Stimulated activated naive CD8-positive, alpha-beta T cell treated with anti-CD3 and anti-CD28 coated beads, Interleukin-15, Interleukin-2, amounts not matched to agents 100 ng/mL and 50 ng/mL, for 24 hours (primary cell): ENCODE results near the gene CFAP54.

Source experiments
- H3K27ac Mint-ChIP-seq: one replicate; pipeline ENCODE4 v1.8.0; 2021; ENCODE audit warnings: mild to moderate bottlenecking, mixed read lengths
- H3K27me3 Mint-ChIP-seq: one replicate; pipeline ENCODE4 v1.8.0; 2021; ENCODE audit warnings: mixed read lengths
- H3K36me3 Mint-ChIP-seq: one replicate; pipeline ENCODE4 v1.8.0; 2021; ENCODE audit warnings: low read depth, mixed read lengths
- H3K4me1 Mint-ChIP-seq: one replicate; pipeline ENCODE4 v1.8.0; 2021; ENCODE audit warnings: low read depth, mixed read lengths
- H3K4me3 Mint-ChIP-seq: one replicate; pipeline ENCODE4 v1.8.0; 2021; ENCODE audit warnings: mild to moderate bottlenecking, mixed read lengths
- H3K9me3 Mint-ChIP-seq: one replicate; pipeline ENCODE4 v1.8.0; 2021; ENCODE audit warnings: mixed read lengths

The CFAP54 gene

DNA sequence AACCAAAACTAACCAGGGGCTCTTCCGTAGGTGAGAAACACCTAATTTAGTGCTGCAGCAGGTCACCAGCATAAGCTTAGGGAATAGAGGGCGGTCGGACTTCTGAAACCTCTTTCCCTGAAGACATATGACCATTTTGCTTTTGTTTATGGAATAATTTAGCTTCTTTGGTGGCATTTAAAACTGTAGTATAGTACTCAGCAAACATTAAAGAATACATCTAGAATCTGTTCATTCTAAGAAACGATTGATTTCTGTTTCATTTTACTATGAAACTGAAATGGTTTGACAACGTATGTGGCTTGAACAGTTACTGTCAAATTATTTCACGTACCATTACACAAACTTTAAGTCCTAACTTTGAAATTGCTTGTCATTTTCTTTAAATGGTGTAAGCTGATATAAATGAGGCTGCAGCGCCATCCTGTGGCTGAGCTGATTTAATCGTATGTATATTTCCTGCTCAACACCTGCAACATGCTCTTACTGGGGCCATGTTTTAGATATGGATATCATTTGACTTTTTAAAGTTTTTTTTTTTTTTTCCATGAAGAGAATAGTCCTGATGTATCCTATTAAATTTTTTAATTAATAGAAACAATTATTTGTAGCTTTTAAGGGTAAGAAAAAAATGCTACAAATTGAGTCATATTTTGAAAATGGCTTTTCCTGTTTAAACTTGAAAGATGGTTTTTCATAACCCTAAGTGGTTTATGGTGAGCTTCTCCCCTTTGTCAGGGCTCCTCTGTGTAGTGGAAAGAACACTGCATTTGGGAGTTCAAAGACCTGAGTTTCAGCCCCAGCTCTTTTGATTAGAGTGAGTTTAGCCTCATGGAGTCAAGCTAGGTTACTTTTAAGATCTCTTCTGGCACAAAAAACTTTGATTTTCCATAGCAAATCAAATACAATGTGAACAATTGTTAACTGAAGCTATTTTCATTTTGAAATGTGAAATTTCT, 27.4 kb downstream of the CFAP54 start:
- Mint-ChIP-seq H3K27me3 (no peaks in the 10 kb centered on the region), H3K4me1 (peaks cover 19% of the 10 kb centered on the region), H3K36me3 (no peaks in the 10 kb centered on the region), H3K4me3 (no peak overlapping the region), H3K9me3 (no peaks in the 10 kb centered on the region), H3K27ac (peak overlapping the region; percentile 77)

DNA sequence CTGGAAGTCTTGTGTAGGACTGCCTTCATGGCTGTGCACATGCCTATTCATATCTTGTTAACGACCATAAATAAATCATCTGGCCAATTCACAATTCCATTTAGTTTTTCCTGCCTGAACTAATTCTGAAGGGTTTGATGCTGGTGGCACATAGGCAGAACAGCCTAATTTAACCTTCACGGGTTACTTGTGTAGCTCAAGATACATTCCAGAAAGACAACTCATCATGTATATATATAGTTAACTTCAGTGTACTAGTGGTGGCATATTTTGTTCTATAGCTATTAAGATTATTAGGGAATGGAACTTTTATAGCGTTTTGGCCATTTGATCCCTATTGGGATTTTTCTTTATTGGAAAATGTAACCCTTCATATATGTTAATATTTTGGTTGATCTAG, 31.4 kb downstream of the CFAP54 start:
- Mint-ChIP-seq H3K27me3 (no peaks in the 10 kb centered on the region), H3K4me1 (peaks cover 19% of the 10 kb centered on the region), H3K4me3 (no peak overlapping the region), H3K9me3 (no peaks in the 10 kb centered on the region), H3K36me3 (no peaks in the 10 kb centered on the region), H3K27ac (no peak overlapping the region)

DNA sequence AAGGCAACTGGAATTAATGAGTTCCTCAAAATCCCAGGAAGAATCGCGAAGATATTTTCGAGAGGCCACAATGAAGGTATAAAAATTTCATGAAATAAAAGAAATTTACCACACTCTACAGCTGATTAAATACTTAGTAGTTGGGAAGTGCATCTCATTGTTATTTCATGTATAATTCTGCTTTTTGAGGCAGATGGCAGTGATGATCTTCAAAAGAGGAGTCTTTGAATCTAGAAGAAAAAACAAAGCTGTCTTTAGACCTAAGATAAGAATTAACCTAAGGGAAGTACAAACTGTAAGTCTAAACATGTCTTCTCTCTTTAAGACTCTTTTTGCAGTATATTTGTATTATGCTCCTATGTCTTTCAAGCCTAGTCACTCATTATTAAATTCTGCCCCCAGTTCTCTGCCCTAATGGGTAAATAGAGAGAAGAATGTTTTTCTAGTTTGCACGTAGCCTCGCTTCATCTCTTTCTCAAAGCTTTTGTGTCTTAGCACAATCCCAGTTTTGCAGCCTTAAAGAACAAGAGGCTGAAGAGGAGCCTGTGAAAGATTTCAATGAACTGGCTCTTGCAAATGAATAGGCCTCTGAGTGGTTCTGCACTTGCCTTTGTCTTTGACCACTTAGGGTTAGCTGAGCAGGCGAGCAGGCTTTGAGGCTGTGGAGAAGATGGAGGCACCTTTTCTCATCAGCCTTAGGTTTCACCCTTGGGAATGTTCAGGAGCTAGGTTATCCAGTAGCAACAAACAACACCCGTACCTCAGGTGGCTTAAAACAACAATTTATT, 32.7 kb downstream of the CFAP54 start:
- H3K27me3 Mint-ChIP-seq = peaks cover 4% of the 10 kb centered on the region
- no peak overlapping the region for H3K27ac Mint-ChIP-seq
- H3K4me1 Mint-ChIP-seq = peaks cover 9% of the 10 kb centered on the region
- H3K36me3 Mint-ChIP-seq = no peaks in the 10 kb centered on the region
- no peaks in the 10 kb centered on the region for H3K9me3 Mint-ChIP-seq
- no peak overlapping the region for H3K4me3 Mint-ChIP-seq

DNA sequence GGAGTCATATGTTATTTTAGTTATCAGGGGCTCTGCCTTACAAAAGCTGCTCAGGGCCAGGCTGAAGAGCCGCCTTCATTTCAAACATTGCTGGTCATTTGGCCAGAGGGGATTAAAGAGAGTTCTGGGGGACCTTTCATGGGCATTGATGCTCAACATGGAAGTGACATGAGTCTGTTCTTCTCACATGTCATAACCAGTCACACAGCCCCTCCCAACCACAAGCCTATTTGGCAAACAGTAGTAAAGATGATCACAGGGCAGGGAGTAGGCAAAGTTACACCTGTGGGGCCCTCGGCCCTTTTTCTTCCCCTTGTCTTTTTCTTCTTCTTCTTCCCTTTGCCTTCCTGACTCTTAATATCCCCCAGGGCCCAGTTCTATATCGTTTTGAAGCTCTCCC, 33.3 kb downstream of the CFAP54 start:
- Mint-ChIP-seq H3K4me3 (no peak overlapping the region), H3K9me3 (no peaks in the 10 kb centered on the region), H3K27ac (no peak overlapping the region)

DNA sequence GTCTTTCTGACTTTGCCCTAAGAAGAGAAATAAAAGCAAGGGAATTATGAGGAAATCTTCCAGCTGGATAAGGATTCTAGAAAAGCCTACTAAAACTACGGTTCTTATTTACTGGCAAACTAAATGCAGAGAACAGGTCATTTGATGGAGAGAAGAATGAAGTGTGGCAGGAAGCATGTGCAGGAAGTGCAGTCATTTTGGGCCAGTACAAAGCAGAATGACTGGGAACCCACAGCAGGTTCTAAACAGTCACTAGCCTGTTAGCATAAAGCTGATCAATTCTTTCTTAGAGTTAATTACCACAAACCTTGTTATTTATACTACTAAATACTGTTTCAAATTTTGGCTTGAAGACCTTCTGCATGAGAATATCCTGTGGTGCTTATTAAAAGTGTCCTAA, 36.7 kb downstream of the CFAP54 start:
- peaks cover 4% of the 10 kb centered on the region for H3K27me3 Mint-ChIP-seq
- H3K27ac Mint-ChIP-seq = no peak overlapping the region
- no peaks in the 10 kb centered on the region for H3K4me1 Mint-ChIP-seq
- no peaks in the 10 kb centered on the region for H3K9me3 Mint-ChIP-seq
- H3K36me3 Mint-ChIP-seq = no peaks in the 10 kb centered on the region
- no peak overlapping the region for H3K4me3 Mint-ChIP-seq

More for the DNA sequence above, 33.3 kb downstream of the CFAP54 start:
- H3K4me1 Mint-ChIP-seq = peaks cover 3% of the 10 kb centered on the region
- no peaks in the 10 kb centered on the region for H3K36me3 Mint-ChIP-seq
- peaks cover 4% of the 10 kb centered on the region for H3K27me3 Mint-ChIP-seq

DNA sequence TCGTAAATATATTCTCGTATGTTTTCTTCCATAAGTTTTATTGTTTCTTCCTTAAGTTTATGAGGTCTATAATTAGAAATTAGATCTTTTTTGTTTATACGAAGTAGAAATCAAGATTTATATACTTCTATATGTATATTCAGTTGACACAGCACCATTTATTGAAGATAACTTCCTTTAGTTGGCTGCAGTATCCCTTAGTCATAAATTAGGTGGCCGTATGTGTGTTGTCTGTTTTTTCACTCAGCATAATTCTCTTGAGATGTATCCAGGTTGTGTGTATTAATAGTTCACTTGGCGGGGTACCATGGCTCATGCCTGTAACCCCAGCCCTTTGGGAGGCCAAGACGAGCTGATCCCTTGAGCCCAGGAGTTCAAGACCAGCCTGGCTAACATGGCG, 40.5 kb downstream of the CFAP54 start:
- H3K27me3 Mint-ChIP-seq = peaks cover 4% of the 10 kb centered on the region
- no peaks in the 10 kb centered on the region for H3K36me3 Mint-ChIP-seq
- no peak overlapping the region for H3K27ac Mint-ChIP-seq
- no peaks in the 10 kb centered on the region for H3K9me3 Mint-ChIP-seq
- H3K4me1 Mint-ChIP-seq = no peaks in the 10 kb centered on the region
- H3K4me3 Mint-ChIP-seq = no peak overlapping the region

DNA sequence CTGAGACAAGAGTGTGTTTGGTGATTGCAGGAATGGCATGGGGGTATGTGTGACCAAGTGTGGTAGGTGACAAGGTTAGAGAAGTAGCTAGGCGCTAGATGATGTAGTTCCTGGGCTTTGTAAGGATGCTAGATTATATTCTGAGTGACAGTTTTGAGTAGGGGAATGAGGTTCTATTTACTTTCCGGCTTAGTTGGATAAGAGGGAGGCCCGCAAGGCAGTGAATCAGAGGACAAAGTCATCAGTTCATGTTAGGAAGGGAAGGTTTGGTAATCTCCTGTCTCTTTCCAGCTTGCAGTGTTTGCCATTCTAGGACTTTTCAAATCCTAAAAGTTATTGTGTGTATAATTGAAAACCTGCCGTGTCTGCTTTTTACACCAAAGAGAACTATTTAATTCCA, 45.0 kb downstream of the CFAP54 start:
- no peak overlapping the region for H3K27ac Mint-ChIP-seq
- no peak overlapping the region for H3K4me3 Mint-ChIP-seq
- no peaks in the 10 kb centered on the region for H3K4me1 Mint-ChIP-seq
- H3K9me3 Mint-ChIP-seq = no peaks in the 10 kb centered on the region
- H3K36me3 Mint-ChIP-seq = no peaks in the 10 kb centered on the region
- H3K27me3 Mint-ChIP-seq = no peaks in the 10 kb centered on the region

DNA sequence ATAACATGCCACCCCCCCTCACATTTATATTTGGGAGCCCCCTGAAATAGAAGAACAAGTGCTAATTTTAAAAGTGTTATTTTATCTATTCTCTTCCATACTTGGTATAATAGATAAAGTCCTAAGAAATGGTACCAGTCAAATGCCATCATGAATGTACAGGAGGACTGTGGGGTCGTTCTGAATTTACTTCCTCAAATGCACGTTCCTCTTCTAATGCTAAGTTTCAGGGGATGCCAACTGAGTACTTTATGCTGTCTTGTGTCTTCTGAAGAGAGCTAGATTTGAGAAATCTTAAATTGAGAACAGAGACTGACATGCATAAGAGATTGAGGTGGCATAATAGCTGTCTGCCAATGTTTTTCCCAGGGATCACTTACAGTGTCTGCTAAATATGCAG, 59.0 kb downstream of the CFAP54 start:
- Mint-ChIP-seq H3K4me1 (peaks cover 3% of the 10 kb centered on the region), H3K27ac (no peak overlapping the region), H3K4me3 (no peak overlapping the region), H3K9me3 (no peaks in the 10 kb centered on the region), H3K27me3 (peaks cover 10% of the 10 kb centered on the region), H3K36me3 (no peaks in the 10 kb centered on the region)

DNA sequence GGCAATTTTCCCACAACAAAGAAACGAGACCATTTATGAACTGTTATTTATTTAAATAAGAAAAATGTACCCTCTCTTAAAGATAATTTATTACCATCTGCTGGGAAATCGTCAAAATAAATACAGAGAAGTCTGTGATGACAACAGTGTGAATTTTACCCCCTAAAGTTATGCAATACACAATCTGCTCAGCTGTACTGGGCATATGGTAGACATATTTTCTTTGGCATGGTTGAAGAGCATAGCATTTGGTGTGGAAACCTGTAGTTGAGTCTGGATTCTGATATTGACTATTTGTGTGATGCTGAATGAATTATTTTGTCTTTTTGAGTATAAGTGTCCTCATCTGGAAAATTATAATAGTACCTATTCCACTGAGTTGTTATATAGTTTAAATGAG, 60.0 kb downstream of the CFAP54 start:
- H3K27me3 Mint-ChIP-seq = peaks cover 15% of the 10 kb centered on the region
- H3K9me3 Mint-ChIP-seq = no peaks in the 10 kb centered on the region
- H3K36me3 Mint-ChIP-seq = no peaks in the 10 kb centered on the region
- H3K4me1 Mint-ChIP-seq = peaks cover 3% of the 10 kb centered on the region
- peak overlapping the region; percentile 6 for H3K27ac Mint-ChIP-seq
- H3K4me3 Mint-ChIP-seq = no peak overlapping the region

DNA sequence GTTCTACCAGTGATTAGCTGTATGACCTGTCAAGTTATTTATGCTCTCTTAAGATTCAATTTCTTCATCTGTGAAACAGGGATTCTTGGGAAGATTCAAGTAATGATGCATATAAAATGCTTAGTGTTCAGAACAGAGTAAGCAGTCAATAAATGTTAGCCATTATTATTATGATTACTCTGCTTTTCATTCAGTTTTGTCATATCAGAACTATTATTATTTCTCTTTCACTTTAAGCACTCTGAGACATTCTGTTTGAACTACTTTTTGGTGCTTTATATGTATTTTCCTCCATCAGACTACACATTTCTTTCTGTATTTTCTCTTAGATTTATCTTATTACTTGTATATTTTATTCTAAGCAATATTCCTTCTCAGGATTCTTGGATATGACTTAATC, 81.2 kb downstream of the CFAP54 start:
- no peaks in the 10 kb centered on the region for H3K36me3 Mint-ChIP-seq
- H3K27me3 Mint-ChIP-seq = peaks cover 32% of the 10 kb centered on the region
- H3K9me3 Mint-ChIP-seq = no peaks in the 10 kb centered on the region
- H3K4me3 Mint-ChIP-seq = peak overlapping the region; percentile 51
- H3K27ac Mint-ChIP-seq = peak overlapping the region; percentile 69
- H3K4me1 Mint-ChIP-seq = peaks cover 28% of the 10 kb centered on the region

DNA sequence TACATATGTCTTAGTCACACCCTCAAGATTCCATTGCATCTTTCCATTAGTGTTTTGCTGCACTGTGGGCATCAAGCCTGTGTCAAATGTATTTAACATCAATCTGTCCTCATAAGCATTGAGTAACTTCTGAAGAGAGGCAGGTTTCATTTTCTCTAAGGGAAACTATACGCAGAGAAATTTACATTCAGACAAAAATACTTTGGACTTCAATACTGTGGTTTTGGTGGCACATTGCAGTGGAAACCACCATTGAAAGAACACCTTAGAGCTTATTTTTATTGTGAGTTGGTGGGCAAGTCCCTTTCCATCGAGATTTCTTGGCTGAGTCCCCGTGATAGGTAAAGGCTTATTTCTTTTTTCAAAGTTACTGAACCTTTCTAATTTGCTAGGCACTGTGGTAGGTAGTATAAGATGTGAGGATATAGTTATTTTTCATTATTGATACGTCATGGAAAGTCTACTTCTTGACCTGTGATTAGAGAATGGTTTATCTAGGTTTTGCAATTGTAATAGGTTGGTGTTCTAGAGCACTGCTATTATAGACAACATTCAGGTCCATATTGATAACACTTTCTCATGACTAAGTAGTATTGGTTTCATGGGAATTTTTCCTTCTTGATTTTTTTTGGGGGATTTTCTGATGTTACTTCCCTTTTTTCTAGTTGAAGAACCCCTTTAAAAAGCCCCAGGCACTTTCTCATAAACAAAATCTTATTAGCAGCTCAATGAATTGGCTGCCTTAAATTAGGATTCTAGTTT, 81.9 kb downstream of the CFAP54 start:
- peaks cover 25% of the 10 kb centered on the region for H3K27me3 Mint-ChIP-seq
- no peaks in the 10 kb centered on the region for H3K36me3 Mint-ChIP-seq
- H3K9me3 Mint-ChIP-seq = no peaks in the 10 kb centered on the region
- H3K4me3 Mint-ChIP-seq = peak overlapping the region; percentile 51
- peak overlapping the region; percentile 69 for H3K27ac Mint-ChIP-seq
- H3K4me1 Mint-ChIP-seq = peaks cover 28% of the 10 kb centered on the region

DNA sequence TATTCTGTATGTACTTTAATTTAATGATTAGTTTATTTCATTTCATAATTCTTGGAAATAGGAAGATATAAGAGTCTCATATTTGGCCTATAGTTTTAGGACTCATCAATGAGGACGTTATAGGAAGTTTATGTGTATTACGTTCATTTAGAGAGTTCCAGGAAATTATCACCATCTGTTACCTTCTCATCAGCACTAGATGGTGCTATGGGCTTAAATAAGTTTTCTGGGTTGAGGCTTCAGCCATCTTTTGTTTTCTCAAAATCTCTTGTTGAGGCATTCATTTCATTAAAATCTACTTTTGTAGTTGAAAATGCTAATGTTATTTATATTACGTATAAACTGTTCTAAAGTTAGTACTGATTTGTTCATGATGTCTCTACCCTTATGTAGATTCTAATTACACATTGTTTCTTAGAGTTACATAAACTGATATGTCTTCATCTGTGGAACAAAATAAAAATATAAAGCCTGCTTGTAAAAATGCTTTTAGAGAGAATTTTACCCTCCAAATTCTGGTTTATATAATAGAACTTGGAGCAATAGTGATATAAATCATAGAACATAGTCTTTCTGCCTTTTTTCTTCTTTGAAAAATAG, 89.2 kb downstream of the CFAP54 start:
- no peaks in the 10 kb centered on the region for H3K9me3 Mint-ChIP-seq
- H3K4me3 Mint-ChIP-seq = no peak overlapping the region
- peaks cover 4% of the 10 kb centered on the region for H3K4me1 Mint-ChIP-seq
- H3K27me3 Mint-ChIP-seq = peaks cover 12% of the 10 kb centered on the region
- H3K36me3 Mint-ChIP-seq = no peaks in the 10 kb centered on the region
- H3K27ac Mint-ChIP-seq = no peak overlapping the region

DNA sequence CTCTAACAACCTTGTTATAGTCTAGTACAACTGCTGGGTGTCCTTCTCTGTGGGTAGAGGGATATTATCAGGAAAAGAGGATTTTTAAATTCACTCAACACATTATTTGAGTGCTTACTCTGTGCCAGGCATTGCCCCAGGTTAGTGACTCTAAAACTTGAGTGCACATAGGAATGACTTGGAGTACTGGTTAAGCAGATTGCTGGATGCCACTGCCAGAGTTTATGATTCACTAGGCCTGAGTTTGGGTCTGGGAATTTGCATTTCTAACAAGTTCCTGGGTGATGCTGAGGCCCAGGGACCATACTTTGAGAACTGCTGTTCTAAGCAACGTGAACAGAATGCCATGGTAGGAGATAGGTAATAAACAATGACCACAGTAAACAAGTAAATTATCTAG, 96.6 kb downstream of the CFAP54 start:
- no peaks in the 10 kb centered on the region for H3K36me3 Mint-ChIP-seq
- H3K27me3 Mint-ChIP-seq = peaks cover 18% of the 10 kb centered on the region
- H3K27ac Mint-ChIP-seq = no peak overlapping the region
- no peaks in the 10 kb centered on the region for H3K4me1 Mint-ChIP-seq
- H3K9me3 Mint-ChIP-seq = no peaks in the 10 kb centered on the region
- H3K4me3 Mint-ChIP-seq = no peak overlapping the region

DNA sequence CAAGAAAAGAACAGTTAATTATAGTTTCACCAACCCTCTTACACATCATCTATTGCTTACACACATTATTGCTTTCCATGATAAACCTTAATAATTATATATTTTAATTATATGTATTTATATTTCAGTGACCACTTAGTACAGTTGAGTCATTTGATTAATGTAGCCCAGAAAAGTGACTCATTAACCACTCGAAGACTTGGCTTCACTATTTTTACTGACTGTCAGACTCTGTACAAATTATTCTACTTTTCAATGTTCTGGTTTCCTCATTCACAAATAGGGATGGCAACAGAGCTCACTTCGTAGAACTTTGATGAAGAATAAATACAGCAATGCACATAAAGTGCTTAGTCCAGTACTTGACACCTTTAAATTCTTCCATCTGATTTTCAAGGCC, 98.3 kb downstream of the CFAP54 start:
- Mint-ChIP-seq H3K9me3 (no peaks in the 10 kb centered on the region), H3K4me1 (no peaks in the 10 kb centered on the region), H3K27ac (no peak overlapping the region), H3K27me3 (peaks cover 18% of the 10 kb centered on the region), H3K36me3 (no peaks in the 10 kb centered on the region), H3K4me3 (no peak overlapping the region)
